Stimulated activated CD8-positive, alpha-beta memory T cell treated with anti-CD3 and anti-CD28 coated beads, Interleukin-4, amount 100 ng/mL, for 24 hours (primary cell): ENCODE results near the gene MYOZ2.

Experiments used
- DNase-seq: peaks from one replicate; pipeline ENCODE4 v3.0.0-alpha.2; 2020; ENCODE audit warnings: low read depth

Gene MYOZ2

DNA sequence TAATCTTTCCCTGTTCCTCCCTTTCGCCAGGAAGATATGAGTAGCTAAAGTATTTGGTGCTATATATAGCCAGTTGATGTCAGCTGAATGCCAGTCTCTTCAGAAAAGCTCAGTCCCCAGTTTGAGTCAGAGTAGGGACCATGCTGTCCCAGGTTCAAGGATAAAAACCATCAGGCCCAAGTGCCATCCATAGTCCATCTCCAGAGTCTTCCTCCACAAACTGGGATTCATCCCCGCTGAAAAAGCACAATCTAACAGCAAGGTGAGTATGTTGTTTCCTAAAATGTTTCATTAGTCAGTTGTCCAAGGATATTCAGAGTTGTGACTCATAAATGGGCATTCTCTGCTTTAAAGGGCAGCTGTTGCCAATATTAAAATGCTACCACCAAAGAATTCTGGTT is at the start of gene MYOZ2:
MYOZ2 (plus strand) TSS at position 112 of the 401 bp plus-strand sequence. CDS start 694 bp downstream, outside the sequence.
- no peak for DNase-seq

DNA sequence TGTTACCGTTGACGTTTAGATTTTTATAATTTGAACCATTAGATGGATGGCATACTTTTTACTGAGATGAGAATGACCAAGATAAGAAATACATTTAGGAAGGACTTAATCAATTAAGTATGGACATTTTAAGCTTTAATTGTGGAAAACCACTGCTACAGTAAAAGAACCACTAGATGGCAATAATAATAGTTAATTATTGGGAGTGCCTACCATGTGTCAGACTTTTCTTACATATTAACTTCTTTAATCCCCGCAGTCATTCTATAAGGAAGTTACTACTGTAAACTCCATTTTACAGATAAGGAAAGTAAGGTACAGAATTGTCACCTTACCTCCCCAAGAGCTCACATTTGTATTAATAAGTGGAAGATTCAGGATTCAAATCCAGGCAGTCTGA is 48.5 kb upstream of the MYOZ2 start:
- no peak for DNase-seq

DNA sequence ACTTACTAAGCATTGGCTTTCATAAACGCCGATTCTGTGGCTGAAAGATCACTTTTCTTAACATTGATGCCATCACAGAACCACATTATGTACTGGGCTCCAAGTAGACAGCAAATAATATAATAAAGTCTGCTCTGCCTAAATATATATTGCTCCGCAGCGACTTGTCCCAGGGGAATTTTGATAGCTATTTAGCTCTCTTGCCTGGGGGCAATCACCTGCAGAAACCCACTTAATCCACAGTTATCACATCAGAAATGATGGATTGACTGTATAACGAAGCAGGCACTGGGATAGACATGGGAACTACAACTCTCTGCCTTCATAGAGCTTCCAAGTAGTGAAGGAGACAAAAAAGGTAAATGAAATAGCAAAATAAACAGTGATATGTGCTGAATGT is 48.0 kb upstream of the MYOZ2 start:
- no peak for DNase-seq

DNA sequence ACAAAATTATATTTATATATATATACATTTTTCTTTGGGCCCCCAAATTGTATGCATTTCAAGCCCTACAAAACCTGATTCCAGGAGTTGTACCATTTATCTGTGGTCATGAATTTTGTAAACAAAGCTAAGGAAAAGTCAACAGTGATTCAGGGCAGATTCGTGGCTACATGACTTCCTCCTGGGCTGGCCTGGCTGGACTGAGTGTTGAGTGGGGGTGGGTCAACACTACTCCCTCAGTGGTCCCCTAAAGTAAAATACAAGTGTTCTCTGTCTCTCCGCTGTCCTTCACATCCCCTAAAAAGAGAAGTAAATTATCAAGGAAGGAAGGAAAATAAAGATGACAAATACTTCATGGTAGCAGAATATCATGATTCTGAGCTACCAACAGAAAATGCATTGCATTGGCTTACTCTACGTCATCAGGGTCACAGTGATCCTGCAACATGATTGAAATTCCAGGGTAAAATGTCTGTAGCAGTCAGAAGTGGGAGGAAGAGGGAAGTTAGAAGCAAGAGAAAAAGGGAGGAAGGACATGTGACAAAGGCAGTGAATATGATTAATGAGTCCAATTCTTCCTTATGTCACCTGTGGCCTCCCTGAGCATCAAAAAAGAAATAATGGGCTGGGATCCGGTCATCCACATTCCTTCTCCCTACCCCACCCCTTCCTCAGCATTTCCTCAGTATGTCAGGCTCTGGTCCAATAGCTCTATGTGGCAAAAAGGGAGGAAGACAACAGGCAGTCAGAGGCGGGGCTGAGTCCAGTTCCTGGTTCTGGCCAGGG is 42.4 kb upstream of the MYOZ2 start:
- no peak for DNase-seq

DNA sequence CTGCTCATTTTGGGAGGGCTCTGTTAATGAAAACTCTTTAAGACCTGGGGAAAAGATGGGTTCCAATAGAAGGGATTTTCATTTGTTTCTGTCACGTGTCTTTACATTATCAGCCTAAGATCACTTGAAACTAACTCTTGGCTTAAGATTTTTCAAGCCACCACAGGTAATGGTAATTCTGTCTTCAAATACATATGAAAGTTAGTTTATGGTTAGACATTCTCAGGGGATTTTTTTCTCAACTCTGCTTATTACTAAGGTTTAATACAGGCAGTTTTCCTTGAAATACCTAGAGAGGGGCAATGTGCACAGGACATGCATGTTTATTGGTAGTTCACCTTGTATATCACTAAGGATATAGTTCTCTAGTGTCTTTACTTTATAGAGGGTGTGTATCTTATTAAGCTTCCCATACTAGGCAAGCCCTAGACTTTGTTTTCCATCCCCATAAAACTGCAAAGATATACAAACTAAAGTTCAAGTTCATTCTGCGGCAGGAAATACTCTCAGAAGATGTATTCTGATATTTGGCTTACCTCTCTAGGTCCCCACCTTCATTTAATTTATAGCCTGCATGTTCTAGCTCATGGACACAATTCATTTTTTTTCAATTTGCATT is 38.2 kb upstream of the MYOZ2 start:
- DNase-seq = no peak

DNA sequence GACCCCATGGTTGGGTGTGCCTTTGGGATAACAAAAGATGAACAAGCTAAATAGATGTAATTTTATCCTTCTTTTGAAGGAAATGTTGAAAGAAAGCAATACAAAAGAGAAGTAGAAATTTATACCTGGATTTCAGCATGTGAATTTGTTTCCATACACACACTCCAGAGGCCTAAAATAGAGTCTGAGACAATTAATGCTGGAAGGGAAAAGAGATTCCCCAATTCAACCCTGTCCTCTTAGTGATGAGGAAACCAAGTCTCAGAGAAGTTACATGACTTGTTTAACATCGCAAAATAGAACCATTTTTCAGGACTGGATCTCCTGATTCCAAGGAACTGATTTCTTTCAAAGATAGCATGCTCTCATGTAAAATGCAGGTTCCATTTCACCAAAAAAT is 37.3 kb upstream of the MYOZ2 start:
- no peak for DNase-seq

DNA sequence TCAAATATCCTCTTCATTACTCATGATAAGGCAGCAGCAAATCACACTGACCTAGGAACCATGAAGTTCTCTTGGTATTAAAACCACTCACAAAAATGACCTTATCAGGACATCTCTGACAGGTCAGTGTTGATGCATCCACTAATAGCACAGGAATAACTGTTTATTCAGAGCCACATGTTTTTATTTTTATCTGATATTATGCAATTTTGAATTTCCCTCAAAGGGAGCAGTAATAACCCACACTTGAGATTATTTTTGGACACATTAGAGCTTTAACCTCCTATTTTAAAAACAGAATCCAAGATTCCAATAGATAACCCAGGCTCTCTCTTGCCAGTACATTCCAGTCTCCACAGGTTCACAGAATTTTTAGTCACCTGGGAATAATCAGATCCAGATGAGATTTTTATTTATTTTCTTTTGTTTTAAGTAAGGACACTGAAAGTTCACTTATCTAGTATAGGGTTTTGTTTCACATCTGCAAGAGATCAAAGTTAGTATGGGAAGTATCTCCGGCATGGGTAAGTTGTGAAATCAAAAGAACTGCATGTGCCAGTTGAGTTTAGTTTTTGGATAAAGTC is 36.3 kb upstream of the MYOZ2 start:
- DNase-seq = no peak

DNA sequence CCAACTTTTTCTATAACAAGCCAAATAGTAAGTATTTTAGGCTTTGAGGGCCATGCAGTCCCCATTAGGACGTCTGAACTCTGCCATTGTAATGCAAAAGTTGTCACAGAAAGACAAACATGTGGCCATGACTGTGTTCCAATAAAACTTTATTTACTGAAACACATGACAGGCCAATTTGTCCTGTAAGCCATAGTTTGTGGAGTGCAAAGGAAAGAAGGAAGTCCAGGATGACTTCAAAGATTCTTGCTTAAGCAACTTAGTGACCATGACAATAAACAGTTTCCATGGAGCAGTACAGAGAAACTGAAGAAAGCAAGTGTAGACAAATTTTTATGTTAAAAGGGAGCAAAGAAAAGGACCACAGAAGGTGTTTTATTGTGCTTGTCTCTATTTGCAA is 35.0 kb upstream of the MYOZ2 start:
- DNase-seq = no peak

DNA sequence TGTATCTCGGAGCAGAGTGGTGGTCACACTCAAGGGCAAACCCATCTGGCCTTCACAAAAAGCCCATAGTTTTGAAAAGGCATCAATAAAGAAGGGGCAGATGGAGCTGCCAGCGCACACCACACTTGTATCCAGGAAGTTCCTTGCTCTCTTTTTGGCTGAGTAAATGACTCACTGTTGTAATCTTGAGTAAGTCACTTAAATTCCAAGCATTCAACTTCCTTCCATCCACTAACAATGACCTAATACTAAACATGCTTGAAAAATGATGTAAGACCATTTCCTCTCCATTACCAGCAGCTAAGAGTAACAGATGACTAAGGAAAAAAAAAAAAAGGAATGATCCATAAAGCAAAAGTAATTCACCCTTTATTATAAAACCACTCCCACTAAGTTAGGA is 32.4 kb upstream of the MYOZ2 start:
- DNase-seq = no peak

DNA sequence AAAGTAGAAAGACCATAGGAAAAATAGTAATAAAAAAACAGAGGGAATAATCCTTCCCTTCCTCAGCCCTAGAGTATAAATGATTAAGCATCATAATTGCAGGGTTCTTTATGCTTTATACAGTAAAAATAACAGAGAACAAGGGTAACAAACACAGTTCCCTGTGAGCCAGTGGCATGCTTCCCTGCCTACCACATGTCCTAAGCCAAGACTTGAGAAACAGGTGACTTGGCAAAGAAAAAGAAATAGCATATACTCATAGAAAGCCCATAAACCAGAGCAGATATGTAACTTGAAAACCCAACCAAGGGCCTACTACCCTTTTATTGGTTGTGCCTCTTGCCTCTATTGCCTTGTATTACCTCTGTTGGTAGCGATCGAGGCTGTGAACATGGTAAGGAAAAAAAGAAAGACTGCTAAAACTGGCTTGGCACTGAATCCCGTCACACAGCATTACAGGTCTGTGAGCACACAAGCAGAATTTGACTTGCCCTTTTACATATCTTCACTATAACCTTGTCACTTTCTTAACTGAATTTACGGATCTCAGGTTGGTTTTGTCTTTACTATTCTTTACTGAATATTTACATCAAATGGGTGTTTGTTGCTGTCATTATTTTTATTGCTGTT is 30.9 kb upstream of the MYOZ2 start:
- no peak for DNase-seq

DNA sequence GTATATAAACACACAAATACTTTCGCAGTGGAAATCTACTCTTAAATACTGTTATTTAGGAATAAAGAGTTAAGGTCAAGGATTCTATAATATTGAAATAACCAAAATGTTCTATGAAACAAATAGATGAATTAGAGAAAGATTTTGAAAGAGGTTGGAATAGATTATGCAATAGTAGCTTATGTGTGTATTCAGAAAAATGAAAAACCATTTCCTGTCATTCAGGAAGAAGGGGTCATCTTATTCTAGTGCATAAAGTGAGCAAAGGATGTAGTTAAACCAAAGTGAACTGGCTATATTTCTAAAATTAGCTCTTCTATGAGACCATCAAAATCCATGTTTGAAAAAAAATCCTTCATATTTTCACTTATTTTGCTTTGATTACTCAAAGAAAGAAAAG is 30.0 kb upstream of the MYOZ2 start:
- no peak for DNase-seq

DNA sequence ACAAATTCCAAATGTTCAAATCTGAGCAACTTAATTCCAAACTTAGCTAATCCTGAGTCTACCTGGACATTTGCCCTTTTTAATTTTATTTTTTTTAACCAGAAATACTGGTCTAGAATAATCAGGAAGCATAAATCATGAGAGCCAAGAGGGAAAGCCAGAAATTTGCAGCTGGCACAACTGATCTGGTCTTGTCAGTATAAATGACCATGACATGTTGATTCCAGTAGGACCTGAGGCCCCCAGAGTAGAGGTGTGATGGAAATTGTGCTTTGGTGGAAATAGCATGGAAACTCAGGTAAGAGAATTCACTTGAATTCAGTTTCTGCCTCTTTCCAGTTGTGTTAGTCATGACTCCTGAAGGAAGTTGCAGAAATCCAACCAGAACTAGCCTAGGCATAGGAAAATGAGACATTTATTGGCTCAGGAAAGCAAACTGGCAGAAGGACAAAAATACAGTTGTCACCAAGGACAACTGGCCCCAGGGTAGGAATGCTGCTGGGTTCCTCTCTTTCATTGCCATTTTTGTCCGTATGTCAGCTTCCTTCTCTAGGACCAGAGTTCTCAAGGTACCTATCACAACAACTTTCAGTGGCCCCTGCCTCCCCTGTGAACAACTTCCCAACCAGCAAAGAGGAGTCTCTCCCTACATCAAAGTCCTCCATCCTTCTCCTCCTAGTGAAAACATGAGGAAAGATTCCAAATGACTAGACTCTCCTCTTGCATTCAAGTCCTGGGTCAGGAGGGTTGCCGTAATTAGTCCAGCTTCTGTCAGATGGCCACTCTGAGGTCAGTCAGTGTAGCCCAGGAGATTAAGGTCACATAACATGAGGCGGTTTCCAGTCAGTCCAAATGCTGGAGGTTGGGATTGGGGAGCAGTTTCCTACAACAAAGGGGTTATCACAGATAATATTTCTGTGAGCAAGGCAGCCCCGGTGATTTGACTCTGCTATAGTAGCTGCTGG is 29.3 kb upstream of the MYOZ2 start:
- DNase-seq = no peak

DNA sequence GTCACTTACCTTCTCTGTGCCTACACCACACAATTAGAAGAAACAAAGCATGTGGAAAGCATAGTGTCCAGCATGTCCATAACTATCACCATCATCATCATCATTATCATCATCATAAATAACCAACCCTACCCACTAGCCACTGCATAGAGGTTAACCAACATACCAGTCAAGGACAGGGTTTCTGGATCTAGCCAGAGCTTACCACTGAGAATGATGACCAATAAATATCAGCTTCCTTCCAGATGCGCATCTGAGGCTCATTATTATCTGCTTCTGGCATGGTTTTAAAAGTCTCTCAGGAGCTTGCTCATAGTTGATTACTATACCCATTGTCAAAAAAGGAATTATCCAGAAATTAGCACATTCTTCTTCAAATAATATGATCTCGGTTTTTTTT is 25.5 kb upstream of the MYOZ2 start:
- no peak for DNase-seq

DNA sequence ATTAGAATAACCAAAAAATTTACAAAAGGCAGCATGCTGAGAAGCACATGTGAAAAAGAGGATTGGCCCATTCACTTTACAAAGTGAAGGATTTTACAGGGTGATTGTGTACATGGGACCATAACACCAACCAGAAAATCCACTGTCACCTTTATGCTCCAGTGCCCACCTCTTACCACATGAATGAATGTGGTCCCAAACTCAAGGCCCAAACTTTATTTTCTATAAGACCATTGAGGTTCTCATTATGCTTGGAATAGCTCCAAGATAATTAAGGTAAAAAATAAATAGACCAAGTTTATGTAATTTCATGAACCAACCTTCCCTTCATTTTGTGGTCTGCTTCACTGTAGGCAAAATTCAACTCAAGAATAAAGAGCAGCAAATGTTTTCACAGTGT is 24.3 kb upstream of the MYOZ2 start:
- no peak for DNase-seq

DNA sequence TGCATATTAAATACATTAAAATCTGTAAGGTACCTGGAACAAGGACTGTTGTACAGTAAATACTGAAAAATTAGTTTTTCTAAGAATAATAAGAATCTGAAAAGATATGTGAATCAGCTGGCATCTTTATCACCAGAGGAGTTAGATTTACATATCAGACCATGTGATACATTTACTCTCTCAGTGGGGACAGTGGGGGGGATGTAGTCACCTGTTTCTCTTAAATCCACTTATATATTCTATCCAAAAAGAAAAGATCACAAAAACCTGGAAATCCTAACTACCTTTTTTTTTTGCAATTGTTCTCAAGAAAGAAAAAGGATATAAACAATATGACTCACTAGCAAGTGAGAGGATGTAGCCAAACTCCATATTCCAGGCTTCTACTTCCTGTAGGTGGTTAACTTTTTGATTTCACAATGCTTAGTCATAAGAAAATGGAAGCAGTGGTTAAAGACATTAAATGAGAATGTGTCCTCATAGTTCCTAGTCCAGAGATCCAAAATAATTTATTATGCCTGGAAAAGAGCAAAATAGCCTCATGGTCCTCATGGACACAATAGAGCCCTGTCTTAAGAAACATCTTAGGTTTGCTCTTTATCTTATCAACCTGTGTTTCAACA is 22.5 kb upstream of the MYOZ2 start:
- DNase-seq = no peak

DNA sequence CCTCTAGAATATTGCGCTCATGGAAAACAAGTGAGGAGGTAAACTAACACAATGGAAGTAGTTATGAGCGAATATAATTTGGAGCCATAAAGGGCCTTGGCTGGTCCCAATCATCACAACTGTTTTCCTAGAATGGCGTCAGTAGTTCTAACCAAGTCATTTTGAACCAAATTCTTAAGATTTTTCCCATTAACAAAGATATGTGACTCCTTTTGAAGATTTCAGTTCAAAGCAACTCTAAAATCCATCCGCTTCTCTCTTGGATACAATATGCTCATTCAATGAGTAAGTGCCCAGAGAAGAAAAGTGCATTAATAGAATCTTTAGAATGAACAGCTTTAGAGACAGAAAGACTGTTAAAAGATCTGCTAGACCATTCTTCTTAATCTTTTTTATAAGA is 19.6 kb upstream of the MYOZ2 start:
- no peak for DNase-seq

DNA sequence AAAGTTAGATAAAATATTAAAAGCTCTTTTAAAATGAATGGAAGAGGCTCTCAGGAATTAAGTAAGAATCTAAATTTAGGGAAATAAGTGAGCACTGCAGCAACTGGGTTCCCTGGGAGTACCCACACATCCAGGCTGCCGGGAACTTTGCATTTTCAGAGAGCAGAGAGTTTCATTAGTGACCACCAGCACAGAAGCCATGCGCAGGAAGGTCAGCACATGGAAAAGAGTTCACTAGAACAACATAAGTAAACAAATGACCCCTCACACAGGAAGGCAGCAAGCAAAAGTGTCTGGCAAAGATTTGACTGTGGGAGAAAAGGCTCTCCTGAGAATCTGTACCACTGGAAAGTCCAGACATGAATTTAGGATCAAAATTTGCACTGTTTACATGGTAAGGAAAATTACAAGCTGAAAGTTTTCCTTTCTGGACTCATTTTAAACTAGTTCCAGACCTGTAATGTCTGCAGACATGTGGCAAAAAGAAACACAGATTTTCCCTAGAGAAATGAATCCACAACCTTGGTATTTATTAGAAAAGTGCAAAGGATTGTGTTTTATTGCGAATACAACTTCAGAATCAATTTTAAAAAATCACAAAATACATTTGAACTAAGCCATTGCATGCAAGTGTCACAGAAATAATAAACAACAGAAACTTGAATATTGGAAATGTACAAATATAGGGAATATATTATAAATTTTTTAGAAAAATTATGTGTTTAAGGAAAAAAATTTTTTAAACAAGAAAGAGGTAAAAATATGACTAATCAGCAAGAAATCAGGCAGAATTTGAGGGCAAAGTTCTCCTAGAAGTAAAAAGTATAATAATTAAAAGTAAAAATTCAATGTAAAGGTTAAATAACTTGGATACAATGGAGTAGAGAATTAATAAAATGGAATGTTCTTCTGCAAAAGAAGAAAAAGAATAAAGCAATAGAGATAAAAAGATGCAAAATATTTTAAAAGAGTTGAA is 18.4 kb upstream of the MYOZ2 start:
- DNase-seq = no peak

DNA sequence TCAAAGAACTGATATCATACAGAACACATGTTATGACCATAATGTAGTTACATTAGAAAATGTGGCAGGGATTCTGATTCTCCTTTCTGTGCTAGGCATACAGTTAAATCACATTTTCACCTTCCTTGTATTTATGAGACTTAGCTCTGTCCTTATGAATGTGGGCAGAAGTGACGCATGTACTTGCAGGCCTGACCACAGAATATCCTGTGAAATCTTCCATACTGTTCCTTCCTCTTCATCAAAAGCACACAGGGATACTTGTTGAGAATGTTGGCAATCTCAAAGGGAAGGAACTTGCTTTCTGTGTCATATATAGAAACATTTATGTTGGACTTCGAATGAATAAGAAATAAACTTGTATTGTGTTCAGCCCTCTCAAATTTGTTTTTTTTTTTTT is 17.2 kb upstream of the MYOZ2 start:
- DNase-seq = no peak

DNA sequence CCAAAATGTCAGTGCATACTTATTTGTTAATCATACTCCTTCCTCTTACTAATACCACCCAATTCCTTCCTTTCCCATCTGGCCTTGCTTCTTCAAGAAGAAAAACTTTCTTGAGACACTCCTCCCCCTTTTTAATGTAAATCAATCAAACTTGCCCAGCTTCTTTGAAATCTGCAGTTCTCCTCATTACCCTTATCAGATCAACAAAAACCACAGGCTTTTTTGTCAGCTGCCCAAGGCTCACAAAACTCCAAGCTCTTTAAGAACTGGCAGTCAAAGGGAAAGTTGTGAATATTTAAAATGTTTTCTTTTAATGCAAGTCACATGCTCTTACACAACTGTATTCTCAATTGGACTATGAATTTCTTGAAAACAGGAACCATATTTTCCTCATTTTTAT is 11.3 kb upstream of the MYOZ2 start:
- DNase-seq = no peak

DNA sequence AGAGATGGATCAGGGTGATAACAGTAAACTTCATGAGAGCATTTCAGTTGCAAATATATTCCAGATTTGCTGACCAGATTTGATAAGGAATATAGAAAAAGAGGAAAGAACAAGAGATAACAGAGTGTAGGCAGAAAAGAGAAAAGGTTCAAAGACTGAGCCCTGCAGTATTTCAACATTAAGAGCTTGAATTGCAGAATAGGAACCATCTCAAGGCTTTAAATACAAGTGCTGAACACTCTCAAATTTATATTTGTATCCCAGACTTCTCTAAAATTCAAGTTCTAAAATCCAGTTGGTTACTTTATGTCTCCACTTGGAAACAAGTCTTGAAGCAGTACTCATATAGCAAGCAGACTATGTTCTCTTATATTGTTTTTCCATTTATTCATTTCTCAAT is 9.7 kb upstream of the MYOZ2 start:
- DNase-seq = no peak
